Smooth muscle cell (in vitro differentiated cells): ENCODE results near the gene CLCNKA. TPM values are rescaled to one million over a fixed set of nuclear protein-coding genes. Genes with fewer than 3 reads are reported as not detected.
"Not testable (repeated sequence)": the region's sequence is repeated elsewhere in the genome, so short reads cannot be mapped to it uniquely, and the experiment has no call there.

ENCODE experiments used
- DNase-seq: peaks from one replicate; lab custom pipeline; 2025; ENCODE audit not compliant: unreplicated experiment; lab: John Stamatoyannopoulos, UW
- H2AFZ ChIP-seq: fragments of 200-600 bp; sonication (generic); 2 replicates; pipeline ENCODE4 v1.6.0; 2016; ENCODE audit warnings: antibody characterized with exemption, low read depth, mild to moderate bottlenecking
- H3F3A ChIP-seq: fragments of 200-600 bp; sonication (generic); 2 replicates; pipeline ENCODE4 v1.6.0; 2017; ENCODE audit warnings: antibody characterized with exemption, low read depth
- H3K27ac ChIP-seq: fragments of 200-600 bp; sonication (generic); 2 replicates; pipeline ENCODE4 v1.5.1; 2016; ENCODE audit warnings: low read depth, mild to moderate bottlenecking
- H3K27me3 ChIP-seq: fragments of 200-600 bp; sonication (generic); 2 replicates; pipeline ENCODE4 v1.6.1; 2016; ENCODE audit warnings: low read depth, mild to moderate bottlenecking
- H3K36me3 ChIP-seq: fragments of 200-600 bp; sonication (generic); 2 replicates; pipeline ENCODE4 v1.5.1; 2016; ENCODE audit warnings: low read depth
- H3K4me1 ChIP-seq: fragments of 200-600 bp; sonication (generic); 2 replicates; pipeline ENCODE4 v1.5.1; 2016; ENCODE audit warnings: low read depth
- H3K4me2 ChIP-seq: fragments of 200-600 bp; sonication (generic); 2 replicates; pipeline ENCODE4 v1.6.0; 2016; ENCODE audit warnings: mild to moderate bottlenecking
- H3K4me3 ChIP-seq: fragments of 200-600 bp; sonication (generic); 2 replicates; pipeline ENCODE4 v1.5.1; 2016; ENCODE audit warnings: mild to moderate bottlenecking
- H3K79me2 ChIP-seq: fragments of 200-600 bp; sonication (generic); 2 replicates; pipeline ENCODE4 v1.6.0; 2016; ENCODE audit warnings: low read depth, mild to moderate bottlenecking
- H3K9ac ChIP-seq: fragments of 200-600 bp; sonication (generic); 2 replicates; pipeline ENCODE4 v1.6.0; 2016; ENCODE audit warnings: low read depth
- H3K9me3 ChIP-seq: fragments of 200-600 bp; sonication (generic); replicated peaks from 2 replicates; pipeline ENCODE4 v1.5.1; 2016; ENCODE audit warnings: low read depth
- H4K20me1 ChIP-seq: fragments of 200-600 bp; sonication (generic); 2 replicates; pipeline ENCODE4 v1.6.0; 2016; ENCODE audit warnings: low read depth
- CTCF ChIP-seq: fragments of 200-600 bp; sonication (generic); IDR thresholded peaks from 2 replicates; pipeline ENCODE4 v1.5.1; 2017; ENCODE audit warnings: borderline replicate concordance, mild to moderate bottlenecking, antibody characterized with exemption; ENCODE audit not compliant: insufficient read depth, poor library complexity, severe bottlenecking
- WGBS: methylation state at CpG from one replicate; pipeline ENCODE4 v1.1.7; 2016; ENCODE audit warnings: low lambda C conversion rate; 5-methylcytosine and 5-hydroxymethylcytosine counted together
- polyA plus RNA-seq: library from polyadenylated mRNA; unstranded; fragments of >200 nt; fragmentation: Nextera tagmentation; extraction: Ambion mirVana; gene quantifications from 2 replicates; pipeline ENCODE4 v1.2.1, GENCODE V29; 2016
- total RNA-seq: library from RNA; depleted of rRNA; stranded (reverse); fragments of >200 nt; gene quantifications from 2 replicates; pipeline ENCODE4 v1.2.3, GENCODE V29; 2014

The CLCNKA gene
- total and polyA plus RNA-seq, 2 experiments from 2014 or later, result 0.46 TPM; not detected in 1

- Histone ChIP-seq H3K9me3 (no peaks in the 10 kb centered on the region), H2AFZ (no peak overlapping the region), H4K20me1 (no peaks in the 10 kb centered on the region), H3K27me3 (no peaks in the 10 kb centered on the region), H3K4me1 (no peaks in the 10 kb centered on the region), H3K79me2 (no peaks in the 10 kb centered on the region), H3K27ac (no peak overlapping the region), H3F3A (no peaks in the 10 kb centered on the region), H3K4me3 (no peak overlapping the region), H3K9ac (no peak overlapping the region), H3K4me2 (no peak overlapping the region), H3K36me3 (no peaks in the 10 kb centered on the region)
- 95% methylated on average over 11 of the region's 11 CpGs for WGBS
- TF ChIP-seq CTCF, result no peak
- DNase-seq, result no peak
Measured at GRCh38 chr1:15998929-15999328, 22.9 kb upstream of the CLCNKA start.

- H3F3A ChIP-seq, H3K79me2 ChIP-seq, H3K9ac ChIP-seq, H3K27ac ChIP-seq, H2AFZ ChIP-seq, H3K4me1 ChIP-seq, H3K9me3 ChIP-seq, H3K4me2 ChIP-seq, H3K36me3 ChIP-seq, H3K4me3 ChIP-seq, H3K27me3 ChIP-seq, H4K20me1 ChIP-seq, DNase-seq: not testable (repeated sequence)
- WGBS, result 85% methylated on average over 10 of the region's 10 CpGs
Measured at GRCh38 chr1:16001274-16001673, 20.6 kb upstream of the CLCNKA start.

- Histone ChIP-seq H2AFZ (no peak overlapping the region), H3K4me2 (no peak overlapping the region), H3K79me2 (no peaks in the 10 kb centered on the region), H3K4me1 (no peaks in the 10 kb centered on the region), H3K9ac (no peak overlapping the region), H3F3A (no peaks in the 10 kb centered on the region), H3K27ac (no peak overlapping the region), H4K20me1 (no peaks in the 10 kb centered on the region), H3K27me3 (no peaks in the 10 kb centered on the region), H3K4me3 (no peak overlapping the region), H3K9me3 (no peaks in the 10 kb centered on the region), H3K36me3 (no peaks in the 10 kb centered on the region)
- DNase-seq, result no peak
- WGBS, result 88% methylated on average over 5 of the region's 5 CpGs
- no peak for TF ChIP-seq CTCF
Measured at GRCh38 chr1:16005597-16005996, 16.2 kb upstream of the CLCNKA start.

- Histone ChIP-seq H2AFZ (no peak overlapping the region), H4K20me1 (no peaks in the 10 kb centered on the region), H3K27me3 (no peaks in the 10 kb centered on the region), H3K4me2 (no peak overlapping the region), H3K4me1 (no peaks in the 10 kb centered on the region), H3K36me3 (no peaks in the 10 kb centered on the region), H3K4me3 (no peak overlapping the region), H3K9ac (no peak overlapping the region), H3K9me3 (no peaks in the 10 kb centered on the region), H3K79me2 (no peaks in the 10 kb centered on the region), H3F3A (no peaks in the 10 kb centered on the region), H3K27ac (no peak overlapping the region)
- TF ChIP-seq CTCF, result no peak
- WGBS, result 86% methylated on average over 11 of the region's 11 CpGs
- DNase-seq, result no peak
Measured at GRCh38 chr1:16006010-16006409, 15.8 kb upstream of the CLCNKA start.
